ENCODE results near the gene PPARG. TPM values are rescaled to one million over a fixed set of nuclear protein-coding genes. Genes with fewer than 3 reads are reported as not detected.

Gene PPARG
- total RNA-seq, 1 donor from 2014 or later, result 3.2 TPM

- Mint-ChIP-seq H3K27me3 (ENCODE audit: unreplicated experiment) (peaks cover 3% of the 10 kb centered on the region), H3K27ac (ENCODE audit: unreplicated experiment) (peak overlapping the region; percentile 48), H3K4me3 (ENCODE audit: unreplicated experiment) (no peak overlapping the region), H3K4me1 (ENCODE audit: unreplicated experiment) (peaks cover 20% of the 10 kb centered on the region), H3K9me3 (ENCODE audit: unreplicated experiment) (no peaks in the 10 kb centered on the region), H3K36me3 (ENCODE audit: low read depth, unreplicated experiment) (no peaks in the 10 kb centered on the region)
- no peak for TF ChIP-seq CTCF (IDR thresholded peaks at IDR 0.05; ENCODE audit: unreplicated experiment)
- peak; percentile 24 for DNase-seq (ENCODE audit: low spot score)
Measured at GRCh38 chr3:12462159-12462947, 173.5 kb downstream of the PPARG start.

- H3K27ac Mint-ChIP-seq (ENCODE audit: unreplicated experiment), result no peak overlapping the region
Measured at GRCh38 chr3:12463686-12464085, 174.8 kb downstream of the PPARG start.

GRCh38 chr3:12464181-12464580 is 175.3 kb downstream of the PPARG start:
- Mint-ChIP-seq H3K9me3 (ENCODE audit: unreplicated experiment) (no peaks in the 10 kb centered on the region), H3K4me3 (ENCODE audit: unreplicated experiment) (no peak overlapping the region), H3K36me3 (ENCODE audit: low read depth, unreplicated experiment) (no peaks in the 10 kb centered on the region), H3K27ac (ENCODE audit: unreplicated experiment) (no peak overlapping the region), H3K27me3 (ENCODE audit: unreplicated experiment) (peaks cover 1% of the 10 kb centered on the region), H3K4me1 (ENCODE audit: unreplicated experiment) (peaks cover 20% of the 10 kb centered on the region)
- no peak for TF ChIP-seq CTCF (IDR thresholded peaks at IDR 0.05; ENCODE audit: unreplicated experiment)
- no peak for DNase-seq (ENCODE audit: low spot score)

More at GRCh38 chr3:12463686-12464085, 174.8 kb downstream of the PPARG start:
- H3K36me3 Mint-ChIP-seq (ENCODE audit: low read depth, unreplicated experiment), result no peaks in the 10 kb centered on the region
- H3K9me3 Mint-ChIP-seq (ENCODE audit: unreplicated experiment), result no peaks in the 10 kb centered on the region
- H3K4me3 Mint-ChIP-seq (ENCODE audit: unreplicated experiment), result no peak overlapping the region
- TF ChIP-seq CTCF (IDR thresholded peaks at IDR 0.05; ENCODE audit: unreplicated experiment), result no peak
- H3K27me3 Mint-ChIP-seq (ENCODE audit: unreplicated experiment), result peaks cover 1% of the 10 kb centered on the region
- DNase-seq (ENCODE audit: low spot score), result no peak
- H3K4me1 Mint-ChIP-seq (ENCODE audit: unreplicated experiment), result peaks cover 20% of the 10 kb centered on the region

DNA sequence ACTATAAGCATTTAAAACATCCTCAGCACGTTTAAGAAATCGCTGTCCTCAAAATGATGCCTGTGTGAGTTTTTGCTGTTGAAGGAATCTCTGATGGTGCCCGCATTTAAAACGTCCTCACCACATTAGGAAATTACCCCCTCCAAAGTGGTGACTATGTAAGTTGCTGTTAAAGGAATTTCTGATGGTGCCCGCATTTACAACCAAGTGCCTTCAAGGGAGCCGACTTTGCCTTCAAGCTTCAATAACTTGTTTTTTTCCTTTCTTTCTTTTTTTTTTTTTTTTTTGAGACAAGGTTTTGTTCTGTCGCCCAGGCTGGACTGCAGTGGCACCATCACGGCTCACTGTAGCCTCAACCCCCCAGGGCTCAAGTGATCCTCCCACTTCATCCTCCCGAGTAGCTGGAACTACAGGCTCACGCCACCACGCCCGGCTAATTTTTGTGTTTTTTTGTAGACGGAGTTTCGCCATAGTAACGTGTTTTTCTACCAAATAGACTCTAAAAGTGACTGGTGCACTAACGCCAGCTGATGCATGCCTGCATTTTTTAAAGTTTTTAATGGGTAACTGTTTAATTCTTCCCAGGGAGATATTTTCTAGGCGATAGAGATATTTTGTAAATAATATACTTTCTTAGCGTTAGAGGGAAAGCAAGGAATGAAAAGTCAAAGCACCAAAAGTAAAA is 176.4 kb downstream of the PPARG start:
- no peak overlapping the region for H3K4me3 Mint-ChIP-seq (ENCODE audit: unreplicated experiment)

More for the DNA sequence above, 176.4 kb downstream of the PPARG start:
- no peak for TF ChIP-seq CTCF (IDR thresholded peaks at IDR 0.05; ENCODE audit: unreplicated experiment)
- Mint-ChIP-seq H3K27ac (ENCODE audit: unreplicated experiment) (no peak overlapping the region), H3K9me3 (ENCODE audit: unreplicated experiment) (no peaks in the 10 kb centered on the region), H3K4me1 (ENCODE audit: unreplicated experiment) (peaks cover 20% of the 10 kb centered on the region), H3K36me3 (ENCODE audit: low read depth, unreplicated experiment) (no peaks in the 10 kb centered on the region), H3K27me3 (ENCODE audit: unreplicated experiment) (peaks cover 1% of the 10 kb centered on the region)
- DNase-seq (ENCODE audit: low spot score), result no peak
